ENCODE measurements around the gene CLEC17A.

- TF ChIP-seq, protein P1, sequence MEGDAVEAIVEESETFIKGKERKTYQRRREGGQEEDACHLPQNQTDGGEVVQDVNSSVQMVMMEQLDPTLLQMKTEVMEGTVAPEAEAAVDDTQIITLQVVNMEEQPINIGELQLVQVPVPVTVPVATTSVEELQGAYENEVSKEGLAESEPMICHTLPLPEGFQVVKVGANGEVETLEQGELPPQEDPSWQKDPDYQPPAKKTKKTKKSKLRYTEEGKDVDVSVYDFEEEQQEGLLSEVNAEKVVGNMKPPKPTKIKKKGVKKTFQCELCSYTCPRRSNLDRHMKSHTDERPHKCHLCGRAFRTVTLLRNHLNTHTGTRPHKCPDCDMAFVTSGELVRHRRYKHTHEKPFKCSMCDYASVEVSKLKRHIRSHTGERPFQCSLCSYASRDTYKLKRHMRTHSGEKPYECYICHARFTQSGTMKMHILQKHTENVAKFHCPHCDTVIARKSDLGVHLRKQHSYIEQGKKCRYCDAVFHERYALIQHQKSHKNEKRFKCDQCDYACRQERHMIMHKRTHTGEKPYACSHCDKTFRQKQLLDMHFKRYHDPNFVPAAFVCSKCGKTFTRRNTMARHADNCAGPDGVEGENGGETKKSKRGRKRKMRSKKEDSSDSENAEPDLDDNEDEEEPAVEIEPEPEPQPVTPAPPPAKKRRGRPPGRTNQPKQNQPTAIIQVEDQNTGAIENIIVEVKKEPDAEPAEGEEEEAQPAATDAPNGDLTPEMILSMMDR (IDR thresholded peaks at IDR 0.05; ENCODE audit: poor library complexity), result no peak
- no peak for TF ChIP-seq EZH2phosphoT487 (IDR thresholded peaks at IDR 0.05; ENCODE audit: low read depth, severe bottlenecking, unreplicated experiment)
- no peak for TF ChIP-seq EZH2 (IDR thresholded peaks at IDR 0.05; ENCODE audit: borderline replicate concordance)
Observed at GRCh38 chr19:14616407-14616806, 33.5 kb downstream of the CLEC17A start.

Measured in hepatocyte (in vitro differentiated cells).